Right kidney (tissue), 9 donors: ENCODE measurements around the gene TTLL9.
"Not testable (repeated sequence)": the region's sequence is repeated elsewhere in the genome, so short reads cannot be mapped to it uniquely, and the experiment has no call there.

Source experiments
- DNase-seq: peaks from one replicate; pipeline ENCODE4 v3.0.0-alpha.2; 2016
- long read RNA-seq, 8 donors: transcript quantifications; one replicate each; lab custom pipeline, GENCODE V29; 2026

Gene TTLL9, protein sequence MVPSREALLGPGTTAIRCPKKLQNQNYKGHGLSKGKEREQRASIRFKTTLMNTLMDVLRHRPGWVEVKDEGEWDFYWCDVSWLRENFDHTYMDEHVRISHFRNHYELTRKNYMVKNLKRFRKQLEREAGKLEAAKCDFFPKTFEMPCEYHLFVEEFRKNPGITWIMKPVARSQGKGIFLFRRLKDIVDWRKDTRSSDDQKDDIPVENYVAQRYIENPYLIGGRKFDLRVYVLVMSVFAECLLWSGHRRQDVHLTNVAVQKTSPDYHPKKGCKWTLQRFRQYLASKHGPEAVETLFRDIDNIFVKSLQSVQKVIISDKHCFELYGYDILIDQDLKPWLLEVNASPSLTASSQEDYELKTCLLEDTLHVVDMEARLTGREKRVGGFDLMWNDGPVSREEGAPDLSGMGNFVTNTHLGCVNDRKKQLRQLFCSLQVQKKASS
- long read RNA-seq, donor 1: 0 reads
- long read RNA-seq, donor 2: 0 reads
- long read RNA-seq, donor 3: 0 reads
- long read RNA-seq, donor 4: 0 reads
- long read RNA-seq, donor 5, partial matches to known transcripts: 7 of 38 reads
- long read RNA-seq, donor 5, other reads (novel, unspliced or antisense): 31 of 38 reads
- long read RNA-seq, donor 6, partial matches to known transcripts: 7 of 7 reads
- long read RNA-seq, donor 6, other reads (novel, unspliced or antisense): 0 of 7 reads
- long read RNA-seq, donor 7: 0 reads
- long read RNA-seq, donor 8: 0 reads

GRCh38 chr20:31869942-31870725 is at the start of gene TTLL9, which contains the start of gene DUSP15:
TSS of gene TTLL9 (plus strand) at chr20:31870634. CDS start at chr20:31871127, 493 bp downstream.
TSS of gene DUSP15 (minus strand) at chr20:31870527. CDS start at chr20:31870337, 190 bp downstream.
- DNase-seq: peak; percentile 81

- no peak for DNase-seq
These were observed 49.0 kb upstream of the TTLL9 start for GRCh38 chr20:31821427-31821826.

DNA sequence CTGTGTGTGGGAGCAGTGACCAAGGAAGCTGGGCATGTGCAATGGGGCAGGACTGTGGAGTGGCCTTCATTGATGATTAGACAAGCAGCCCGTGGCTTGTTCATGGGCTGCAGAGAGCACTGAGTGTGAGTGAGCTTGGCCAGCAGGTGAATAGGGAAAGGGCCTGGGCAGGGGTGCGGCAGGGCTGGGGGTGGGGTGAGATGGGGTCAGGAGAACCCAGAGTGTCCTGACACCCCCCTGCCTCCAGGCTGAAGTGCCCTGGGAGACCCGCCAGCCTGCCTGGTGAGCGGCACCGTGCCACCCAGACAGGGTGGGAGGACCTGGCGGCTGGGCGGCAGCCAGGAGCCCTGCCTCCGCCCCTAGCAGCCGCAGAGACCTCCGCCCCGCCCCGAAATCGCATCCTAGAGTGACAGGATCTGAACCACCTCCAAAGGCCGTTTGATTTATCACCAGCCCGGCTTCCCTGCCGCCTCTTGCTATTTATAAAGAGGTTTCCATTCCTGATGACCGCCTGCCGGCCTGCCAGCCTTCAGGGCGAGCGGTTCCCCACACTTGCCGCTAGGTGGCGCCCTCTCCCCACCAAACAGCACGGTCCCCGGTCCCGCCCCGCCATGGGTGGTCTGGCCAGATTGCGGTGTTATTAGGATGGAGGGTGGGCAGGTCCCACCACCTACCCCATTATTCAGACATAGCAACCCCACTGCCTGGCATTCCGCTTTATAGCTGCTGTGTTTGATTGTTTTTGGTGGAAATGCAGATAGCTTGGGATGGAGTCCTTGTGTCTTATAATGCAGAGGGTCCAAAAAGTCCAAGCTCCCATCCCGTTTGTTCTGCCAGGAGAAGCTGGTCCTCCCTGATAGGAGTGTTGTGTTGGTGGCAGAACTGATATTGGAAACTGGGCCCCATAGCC is 47.8 kb upstream of the TTLL9 start:
- peak; percentile 80 for DNase-seq

GRCh38 chr20:31823360-31824124 is 46.9 kb upstream of the TTLL9 start:
- DNase-seq: no peak

- no peak for DNase-seq
These were observed 46.3 kb upstream of the TTLL9 start for GRCh38 chr20:31824125-31824485.

GRCh38 chr20:31824554-31825313 is 45.7 kb upstream of the TTLL9 start:
- DNase-seq: no peak

DNA sequence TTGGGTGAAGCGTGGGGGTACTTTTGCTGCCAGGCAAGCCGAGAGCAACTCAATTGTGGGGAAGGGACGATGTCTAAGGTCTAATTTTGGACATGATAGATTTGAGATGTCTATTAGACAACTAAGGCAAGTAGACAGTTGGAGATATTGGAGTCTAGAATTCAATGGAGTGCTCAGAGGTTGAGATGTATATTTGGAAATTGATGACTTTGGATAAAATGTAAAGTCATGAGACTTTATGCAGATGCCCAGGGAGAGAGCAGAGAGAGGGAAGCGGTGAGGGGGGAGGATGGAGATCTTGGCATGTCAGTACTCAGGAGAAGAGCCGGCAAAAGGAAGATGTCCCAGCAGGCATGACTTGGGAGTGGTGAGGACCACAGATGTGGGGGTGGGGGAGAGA is 44.4 kb upstream of the TTLL9 start:
- no peak for DNase-seq

- DNase-seq: no peak
These were observed 43.4 kb upstream of the TTLL9 start for GRCh38 chr20:31827059-31827458.

- DNase-seq: not testable (repeated sequence)
These were observed 42.4 kb upstream of the TTLL9 start for GRCh38 chr20:31828016-31828415.

- DNase-seq: no peak
These were observed 40.7 kb upstream of the TTLL9 start for GRCh38 chr20:31829731-31830130.

DNA sequence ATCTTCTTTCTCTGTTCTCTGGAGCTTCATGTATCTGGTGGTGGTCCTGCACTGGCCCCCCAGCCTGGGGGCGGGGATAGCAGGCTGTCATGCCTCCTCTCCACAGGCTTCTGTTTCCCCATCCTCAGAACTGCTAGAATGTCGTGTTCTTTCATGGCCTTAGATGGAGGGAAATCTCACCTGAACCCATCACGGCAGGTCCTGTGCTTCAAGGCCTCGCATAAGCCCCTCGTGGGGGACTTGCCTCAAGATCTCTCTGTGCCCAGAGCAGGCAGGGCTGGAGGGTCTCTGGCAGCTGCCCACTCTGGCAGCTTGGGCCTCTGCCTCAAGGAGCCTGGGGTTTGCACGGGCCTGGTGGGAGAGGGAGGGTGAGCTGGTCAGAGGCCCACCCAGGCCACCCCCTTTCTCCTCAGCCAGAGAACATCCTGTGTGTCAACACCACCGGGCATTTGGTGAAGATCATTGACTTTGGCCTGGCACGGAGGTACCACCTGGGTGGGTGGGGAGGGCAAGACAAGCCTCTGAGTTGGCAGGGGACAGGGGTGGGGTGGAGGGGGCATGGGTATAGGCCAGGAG is 39.9 kb upstream of the TTLL9 start:
- no peak for DNase-seq

- no peak for DNase-seq
These were observed 39.2 kb upstream of the TTLL9 start for GRCh38 chr20:31831211-31831610.

- no peak for DNase-seq
These were observed 38.6 kb upstream of the TTLL9 start for GRCh38 chr20:31831771-31832306.

GRCh38 chr20:31833130-31833930 is 37.1 kb upstream of the TTLL9 start:
- no peak for DNase-seq

GRCh38 chr20:31833931-31834521 is 36.4 kb upstream of the TTLL9 start:
- DNase-seq: no peak

DNA sequence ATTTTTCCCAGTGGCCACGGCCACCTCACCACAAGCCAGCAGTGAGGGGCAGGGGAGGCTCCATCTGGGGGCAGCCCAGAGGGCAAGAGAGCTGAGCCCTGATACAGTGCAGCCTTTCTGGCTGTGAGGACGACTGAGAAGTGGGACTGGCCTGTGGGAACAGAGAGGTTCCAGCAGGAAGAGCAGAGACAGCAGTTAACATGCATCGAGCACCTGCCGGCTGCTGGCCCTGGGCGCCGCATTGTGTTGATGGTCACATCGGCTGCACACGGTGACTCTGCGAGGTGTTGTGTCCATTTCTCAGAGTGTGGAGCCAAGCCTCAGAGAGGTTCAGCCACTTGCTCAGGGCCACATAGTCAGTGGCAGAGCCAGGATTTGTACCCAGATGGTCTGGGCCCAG is 34.9 kb upstream of the TTLL9 start:
- no peak for DNase-seq

DNA sequence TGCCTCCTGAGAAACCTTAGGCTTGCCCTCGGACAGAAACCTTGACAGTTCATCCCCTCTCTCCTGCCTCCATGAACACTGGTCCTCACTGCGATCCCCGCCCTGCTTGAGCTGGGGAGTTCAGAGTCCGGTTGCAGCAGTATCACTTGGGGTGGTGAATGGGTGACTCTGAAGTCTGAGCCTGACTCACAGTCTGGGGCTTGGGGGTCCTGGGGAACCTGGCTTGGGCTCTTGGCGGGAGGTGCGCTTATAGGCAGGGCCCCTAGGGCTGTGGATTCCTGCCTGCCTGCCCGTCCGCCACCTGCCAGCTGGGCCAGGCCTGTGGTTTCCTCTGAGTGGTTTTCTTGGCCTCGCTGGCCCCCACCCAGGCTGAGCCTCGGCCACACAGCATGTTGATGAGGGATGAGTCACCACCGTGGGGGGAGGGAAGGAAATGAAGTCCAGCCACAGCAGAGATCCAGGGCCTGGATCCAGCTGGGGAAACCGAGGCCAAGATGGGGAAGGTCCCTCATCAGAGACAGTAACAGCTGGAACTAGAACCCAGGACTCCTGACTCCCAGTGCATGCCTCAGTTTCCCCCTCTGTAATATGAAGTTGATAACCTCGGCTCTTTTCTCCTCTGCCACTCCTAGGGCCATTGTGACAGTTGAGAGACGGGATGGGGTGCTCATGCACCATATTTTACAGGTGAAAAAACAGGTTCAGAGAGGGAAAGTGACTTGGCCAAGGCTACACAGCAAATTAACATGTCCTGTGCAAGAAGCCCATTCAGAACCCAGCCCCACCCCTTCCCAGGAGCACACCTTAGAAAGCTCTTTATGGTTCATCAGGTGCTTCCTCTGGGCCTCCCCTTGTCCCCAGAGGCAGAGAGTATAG is 34.2 kb upstream of the TTLL9 start:
- DNase-seq: no peak
